Mucosa of descending colon (tissue), 3 donors: ENCODE results near the gene ATP1B3. TPM values are rescaled to one million over a fixed set of nuclear protein-coding genes. Genes with fewer than 3 reads are reported as not detected.

Experiments
- ATAC-seq: fragments of 200-7000 bp; cut with Tn5 transposase; one replicate; pipeline ENCODE4 v1.9.1; 2020; ENCODE audit warnings: mild to moderate bottlenecking, moderate library complexity
- DNase-seq, 3 donors: peaks; one replicate each; pipeline ENCODE4 v3.0.0-alpha.2; 2020
- H3K36me3 ChIP-seq: fragments of 200-600 bp; one replicate; pipeline ENCODE4 v1.8.0; 2021; ENCODE audit warnings: low read depth, mild to moderate bottlenecking
- H3K4me1 ChIP-seq: fragments of 200-600 bp; one replicate; pipeline ENCODE4 v1.8.0; 2021; ENCODE audit warnings: low read depth, mild to moderate bottlenecking
- H3K4me3 ChIP-seq: fragments of 200-600 bp; one replicate; pipeline ENCODE4 v1.8.0; 2021; ENCODE audit warnings: mild to moderate bottlenecking
- H3K9me3 ChIP-seq: fragments of 200-600 bp; one replicate; pipeline ENCODE4 v1.8.0; 2021; ENCODE audit warnings: mild to moderate bottlenecking
- CTCF ChIP-seq: fragments of 200-600 bp; IDR thresholded peaks from one replicate; pipeline ENCODE4 v1.8.0; 2022; ENCODE audit warnings: antibody characterized with exemption, mild to moderate bottlenecking
- intact Hi-C, 2 donors: fragments of 100-400 bp; cut with DNase I in 1 of 2; cut with micrococcal nuclease in 1 of 2; formaldehyde crosslinking; loops; one replicate each; pipeline versions ENCODE4 v1.11.0 to v1.11.1; 2022; cut with DNase I, micrococcal nuclease
- long read RNA-seq, 2 donors: library from polyadenylated mRNA; unstranded; transcript quantifications; one replicate each; pipeline ENCODE4 v2.0.0, GENCODE V29; 2019 to 2021
- total RNA-seq, 3 donors: library from RNA; stranded (reverse); fragmentation: NEBNext Ultra II Directional in 2 of 3; extraction: Animal tissue kit (Norgen Biotek cat#: 25700) in 2 of 3; gene quantifications; one replicate each; pipeline versions ENCODE4 v1.2.1 to v1.2.4, GENCODE V29; 2021 to 2023
- donor health status: DM: no; HTN: no; CAD: no; lungs with moderate emphysema.
- donor health status: DM: no; HTN: no; CAD: no.
- donor health status: DM: no; HTN: yes; CAD: no.

The ATP1B3 gene
- 100 to 1,000 TPM; 266 to 466 (median 330) TPM for total RNA-seq
- long read RNA-seq, donor 1, transcript ATP1B3-201 (7 exons, 1,811 nt), result major isoform, 422 of 452 reads
- long read RNA-seq, donor 1, partial matches to known transcripts, result 8 of 452 reads
- long read RNA-seq, donor 1, other reads (novel, unspliced or antisense), result 20 of 452 reads
- long read RNA-seq, donor 2, transcript ATP1B3-201 (7 exons, 1,811 nt), result major isoform, 833 of 872 reads
- long read RNA-seq, donor 2, partial matches to known transcripts, result 12 of 872 reads
- long read RNA-seq, donor 2, other reads (novel, unspliced or antisense), result 25 of 872 reads

DNA sequence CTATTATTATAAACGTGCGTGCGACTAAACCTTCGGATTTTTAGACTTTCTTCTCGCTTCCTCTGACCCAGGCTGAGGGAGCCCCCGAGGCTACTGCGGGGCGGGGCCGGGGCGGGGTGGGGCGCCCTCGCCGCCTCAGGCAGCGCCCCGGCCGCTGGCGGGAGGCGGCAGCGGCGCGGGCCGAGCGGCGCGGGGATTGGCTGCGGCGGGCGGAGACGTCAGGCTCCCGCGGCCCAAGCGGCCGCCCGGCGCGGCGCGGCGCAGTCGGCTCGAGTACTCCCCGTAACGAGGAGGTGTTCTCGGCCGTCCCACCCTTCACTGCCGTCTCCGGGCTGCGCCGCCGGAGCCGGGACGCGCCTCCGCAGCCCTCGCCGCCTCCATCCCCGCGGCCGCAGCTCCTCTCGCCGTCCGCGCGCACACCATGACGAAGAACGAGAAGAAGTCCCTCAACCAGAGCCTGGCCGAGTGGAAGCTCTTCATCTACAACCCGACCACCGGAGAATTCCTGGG, at the start of gene ATP1B3:
ATP1B3 (plus strand) TSS at position 263 of the 510 bp plus-strand sequence; CDS start at position 422, 159 bp downstream.
- no peak for TF ChIP-seq CTCF
- ATAC-seq, result peak; percentile 88
- intact Hi-C loops, result loop anchor here in 1 of 2 donors (5.0 kb wide), 1 partner anchor 139 kb away; the partner anchor contains the start of gene RNF7
- DNase-seq, result peak; percentile 89 to 93 (median 91)
- H3K4me1 ChIP-seq, result peaks cover 21% of the 10 kb centered on the region
- no peaks in the 10 kb centered on the region for H3K36me3 ChIP-seq
- H3K4me3 ChIP-seq, result peak within 1 kb of the TSS; percentile 85
- no peaks in the 10 kb centered on the region for H3K9me3 ChIP-seq

DNA sequence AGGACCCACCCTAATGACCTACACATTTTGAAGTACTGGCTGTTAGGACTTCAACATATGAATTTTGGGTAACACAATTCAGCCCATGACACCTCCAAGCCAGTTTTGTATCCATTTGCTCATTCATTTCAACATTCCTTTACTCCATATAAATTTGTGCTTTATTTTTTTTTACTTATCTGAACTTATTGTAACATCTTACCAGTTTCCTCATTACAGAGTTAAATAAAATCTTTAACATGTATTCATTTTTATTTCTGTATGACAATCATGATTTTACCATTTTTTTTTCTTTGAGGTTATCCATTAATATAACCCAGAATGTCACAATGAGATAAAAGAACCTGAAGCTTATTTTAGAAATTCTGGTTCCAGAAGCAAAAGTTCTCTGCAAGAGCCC, 48.0 kb upstream of the ATP1B3 start:
- Histone ChIP-seq H3K4me3 (no peak overlapping the region), H3K36me3 (no peaks in the 10 kb centered on the region), H3K4me1 (no peaks in the 10 kb centered on the region), H3K9me3 (no peaks in the 10 kb centered on the region)
- ATAC-seq (no peak), DNase-seq (no peak)
- TF ChIP-seq CTCF, result no peak
- intact Hi-C loops, result no loop called here

DNA sequence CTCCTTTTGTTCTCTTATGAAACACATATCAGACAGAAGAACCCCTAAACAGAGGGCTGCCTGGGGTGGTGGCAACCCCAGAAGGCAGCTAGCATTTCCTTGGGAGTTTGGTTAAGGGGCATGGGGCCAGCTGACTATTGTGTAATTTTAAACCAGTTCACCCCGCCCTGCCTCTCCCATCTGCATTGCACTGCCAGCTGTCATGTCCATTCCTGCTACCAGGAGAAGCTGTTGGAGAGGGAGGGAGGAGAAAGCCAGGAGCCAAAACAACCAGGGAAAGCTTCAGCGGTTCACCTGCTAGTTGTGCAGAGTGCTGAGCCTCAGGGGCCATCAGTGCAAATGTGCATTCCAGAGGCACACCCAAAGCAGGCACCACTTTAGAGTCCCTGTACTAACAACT, 47.6 kb upstream of the ATP1B3 start:
- intact Hi-C loops, result no loop called here
- Histone ChIP-seq H3K36me3 (no peaks in the 10 kb centered on the region), H3K4me1 (no peaks in the 10 kb centered on the region), H3K9me3 (no peaks in the 10 kb centered on the region), H3K4me3 (no peak overlapping the region)
- peak; percentile 58 to 90 (median 73) for DNase-seq
- TF ChIP-seq CTCF, result no peak
- ATAC-seq, result peak; percentile 98

DNA sequence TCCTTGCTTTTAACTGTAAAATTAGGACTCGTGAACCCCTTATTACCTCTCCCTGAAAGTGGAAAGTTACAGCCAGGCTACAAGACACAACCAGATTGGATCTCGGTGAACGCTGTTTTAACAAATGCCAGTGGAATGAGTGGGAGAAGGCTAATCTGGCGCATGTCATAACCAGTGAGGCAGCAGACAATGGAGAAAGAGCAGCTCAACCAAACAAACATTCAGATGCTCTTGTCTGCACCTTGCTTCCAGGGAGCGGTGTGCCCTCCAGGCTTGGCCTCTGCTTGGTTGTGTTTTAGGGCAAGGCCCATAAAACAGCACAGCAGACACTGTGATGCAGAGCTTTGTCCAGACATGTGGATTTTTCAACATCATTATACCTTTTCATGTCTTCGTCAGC, 45.9 kb upstream of the ATP1B3 start:
- TF ChIP-seq CTCF, result no peak
- DNase-seq, result no peak
- no peak for ATAC-seq
- intact Hi-C loops, result no loop called here
- Histone ChIP-seq H3K9me3 (no peaks in the 10 kb centered on the region), H3K4me1 (no peaks in the 10 kb centered on the region), H3K4me3 (no peak overlapping the region), H3K36me3 (no peaks in the 10 kb centered on the region)

GRCh38 chr3:141834292-141834691, 42.2 kb upstream of the ATP1B3 start:
- Histone ChIP-seq H3K4me1 (no peaks in the 10 kb centered on the region), H3K4me3 (no peak overlapping the region), H3K9me3 (no peaks in the 10 kb centered on the region), H3K36me3 (no peaks in the 10 kb centered on the region)
- DNase-seq (no peak), ATAC-seq (no peak)
- intact Hi-C loops, result no loop called here
- no peak for TF ChIP-seq CTCF
